ENCODE data around the gene REC8. TPM values are rescaled to one million over a fixed set of nuclear protein-coding genes. Genes with fewer than 3 reads are reported as not detected.

REC8 gene
- total RNA-seq, 4 donors from 2014 or later, result 6.5 to 25.5 (median 16.3) TPM

DNA sequence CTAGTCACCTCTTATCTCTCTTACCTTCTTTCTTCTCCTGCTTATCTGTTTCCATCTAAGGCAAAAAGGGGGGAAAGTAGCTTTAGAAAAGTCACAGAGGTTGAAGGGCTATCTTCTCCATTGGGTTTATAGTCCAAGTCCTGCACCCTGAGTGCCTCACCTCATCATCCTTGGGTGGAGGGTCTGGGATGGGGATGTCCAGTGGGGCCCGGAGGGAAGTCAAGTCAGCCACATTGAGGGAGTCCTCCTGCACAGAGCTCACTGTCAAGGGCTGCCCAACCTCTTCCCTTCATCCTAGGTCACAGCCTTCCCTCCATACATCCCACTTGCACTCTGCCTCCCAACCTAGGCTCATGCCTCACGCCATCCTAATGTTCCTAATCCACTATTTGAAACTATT is 26.7 kb upstream of the REC8 start:
- Histone ChIP-seq H3K9me3 (no peaks in the 10 kb centered on the region), H3K27ac (peak overlapping the region; percentile 85 to 97 (median 92)), H3K4me1 (peaks cover 4 to 69% (median 23%) of the 10 kb centered on the region in 4 donors), H3K36me3 (peaks cover 0 to 26% (median 2%) of the 10 kb centered on the region in 3 donors), H3K4me3 (no peak overlapping the region), H3K27me3 (no peaks in the 10 kb centered on the region)
- no peak for DNase-seq (ENCODE audit: low spot score in 2 of 2)
- no peak for TF ChIP-seq CTCF (IDR thresholded peaks at IDR 0.05)
- no peak for TF ChIP-seq EP300 (IDR thresholded peaks at IDR 0.05)
- WGBS, 2 donors, result 91 to 97% methylated on average over 2 of the region's 2 CpGs

DNA sequence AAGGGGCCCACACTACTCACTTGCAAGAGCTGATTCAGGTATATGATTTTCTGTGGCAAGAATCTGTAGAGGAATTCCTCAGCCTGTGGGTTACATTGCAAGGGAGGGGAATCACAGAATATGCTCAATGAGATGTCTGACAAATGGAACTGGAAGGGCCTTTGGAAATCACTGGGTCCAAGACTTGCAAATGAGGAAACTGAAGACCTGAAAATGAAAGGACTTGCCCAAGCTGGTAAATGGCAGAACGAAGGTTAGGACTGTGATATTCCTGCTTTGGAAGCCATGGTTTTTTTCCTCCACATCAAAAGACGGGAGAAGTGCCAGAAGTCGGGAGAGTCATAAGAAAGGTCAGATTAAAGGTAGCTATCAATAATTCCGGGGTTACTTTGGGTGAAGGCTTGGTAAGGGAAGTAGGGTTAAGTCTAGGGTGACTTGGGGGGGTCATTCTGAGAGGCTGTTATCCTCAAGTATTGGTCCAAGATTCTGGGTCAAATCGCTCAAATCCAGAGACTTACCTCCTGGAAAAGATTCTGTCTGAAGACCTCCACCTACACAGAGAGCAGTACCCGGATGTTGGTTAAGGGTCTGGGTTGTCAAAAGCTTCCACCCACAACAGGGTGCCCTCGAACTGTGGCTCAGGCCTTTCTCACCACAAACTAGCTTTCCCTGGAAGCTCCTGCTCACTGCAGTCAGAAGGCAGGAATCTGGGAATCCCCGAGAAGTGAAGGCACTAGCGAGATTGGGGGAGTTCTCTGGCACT is 26.0 kb upstream of the REC8 start:
- peaks cover 4 to 63% (median 22%) of the 10 kb centered on the region in 4 donors for H3K4me1 ChIP-seq
- H3K27me3 ChIP-seq, result no peaks in the 10 kb centered on the region
- DNase-seq (ENCODE audit: low spot score in 2 of 2), result no peak
- no peaks in the 10 kb centered on the region for H3K9me3 ChIP-seq
- 15 to 19% methylated on average over 9 of the region's 9 CpGs for WGBS, 2 donors
- peaks cover 2 to 33% (median 3%) of the 10 kb centered on the region in 3 donors for H3K36me3 ChIP-seq
- H3K4me3 ChIP-seq, result peak overlapping the region; percentile 82 to 98 (median 96)
- TF ChIP-seq EP300 (IDR thresholded peaks at IDR 0.05), result no peak
- TF ChIP-seq CTCF (IDR thresholded peaks at IDR 0.05), result no peak
- TF ChIP-seq POLR2A (IDR thresholded peaks at IDR 0.05), result no peak
- H3K27ac ChIP-seq, result peak overlapping the region; percentile 85 to 97 (median 92)

GRCh38 chr14:24146453-24146977 is 25.4 kb upstream of the REC8 start, which contains the start of gene PSME2:
TSS of gene PSME2 (minus strand) at chr14:24146610. CDS start at chr14:24146581, 29 bp downstream.
- H3K9me3 ChIP-seq, result no peaks in the 10 kb centered on the region
- peaks cover 5 to 39% (median 9%) of the 10 kb centered on the region in 3 donors for H3K36me3 ChIP-seq
- peak within 1 kb of the TSS; percentile 85 to 97 (median 92) for H3K27ac ChIP-seq
- peak; percentile 12 to 56 for TF ChIP-seq POLR2A (IDR thresholded peaks at IDR 0.05)
- peak in 1 of 2 donors; percentile 30 for TF ChIP-seq EP300 (IDR thresholded peaks at IDR 0.05)
- TF ChIP-seq CTCF (IDR thresholded peaks at IDR 0.05), result no peak
- peak within 1 kb of the TSS; percentile 82 to 98 (median 96) for H3K4me3 ChIP-seq
- peak; percentile 80 to 88 for DNase-seq (ENCODE audit: low spot score in 2 of 2)
- H3K27me3 ChIP-seq, result no peaks in the 10 kb centered on the region
- WGBS, 2 donors, result 0 to 1% methylated on average over 23 to 25 of the region's 25 CpGs
- peaks cover 4 to 62% (median 22%) of the 10 kb centered on the region in 4 donors for H3K4me1 ChIP-seq

GRCh38 chr14:24146978-24147760 is 24.7 kb upstream of the REC8 start, which contains the start of gene RNF31:
TSS of gene RNF31 (plus strand) at chr14:24147498. CDS start at chr14:24147699, 201 bp downstream.
- TF ChIP-seq POLR2A (IDR thresholded peaks at IDR 0.05) (peak; percentile 21 to 75), EP300 (IDR thresholded peaks at IDR 0.05) (peak; percentile 29 to 88), CTCF (IDR thresholded peaks at IDR 0.05) (peak in 1 of 5 experiments; percentile 15)
- no peaks in the 10 kb centered on the region for H3K9me3 ChIP-seq
- peak; percentile 97 to 98 for DNase-seq (ENCODE audit: low spot score in 2 of 2)
- H3K36me3 ChIP-seq, result peaks cover 5 to 46% (median 15%) of the 10 kb centered on the region in 3 donors
- H3K4me3 ChIP-seq, result peak within 1 kb of the TSS; percentile 82 to 98 (median 96)
- peaks cover 4 to 59% (median 21%) of the 10 kb centered on the region in 4 donors for H3K4me1 ChIP-seq
- WGBS, 2 donors, result 0% methylated on average over 33 to 40 of the region's 57 CpGs
- H3K27ac ChIP-seq, result peak within 1 kb of the TSS; percentile 85 to 97 (median 92)
- no peaks in the 10 kb centered on the region for H3K27me3 ChIP-seq

Measured in tibial nerve (tissue), 4 donors.